ENCODE measurements around the gene SESTD1.

- TF ChIP-seq CTCF (conservative IDR thresholded peaks at IDR 0.05), result no peak
- TF ChIP-seq EZH2 (IDR thresholded peaks at IDR 0.05; ENCODE audit: low read depth), result no peak
These were observed 37.7 kb downstream of the SESTD1 start for GRCh38 chr2:179226961-179227259.
